ENCODE results near the gene CUL5. TPM values are rescaled to one million over a fixed set of nuclear protein-coding genes. Genes with fewer than 3 reads are reported as not detected.

CUL5 gene
- total and polyA plus RNA-seq, 2 of the 4 experiments (the other 2 are of a cell fraction): 8.8 to 31.0 TPM

DNA sequence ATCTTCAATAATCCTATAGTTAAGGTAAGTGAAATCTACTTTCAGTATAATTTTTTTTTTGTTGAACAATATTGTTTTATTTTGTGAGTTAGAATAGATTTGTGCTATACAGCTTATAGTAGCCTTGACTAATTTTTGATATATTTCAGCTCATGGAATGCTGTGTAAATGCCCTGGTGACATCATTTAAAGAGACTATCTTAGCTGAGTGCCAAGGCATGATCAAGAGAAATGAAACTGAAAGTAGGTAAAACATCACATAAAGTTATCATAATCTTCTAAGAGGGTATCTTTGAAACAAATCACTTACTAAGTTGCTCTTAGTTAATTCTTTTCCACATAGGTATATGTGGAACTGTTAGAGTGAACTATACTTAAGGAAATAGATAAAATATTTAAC, 61.2 kb downstream of the CUL5 start:
- peak overlapping the region; percentile 42 for H2BK5ac ChIP-seq (ENCODE audit: low read depth, low read length, poor library complexity, severe bottlenecking)
- no peak overlapping the region for H2AFZ ChIP-seq (replicated peaks; ENCODE audit: low read length, poor library complexity)
- in situ Hi-C loops (cut with MboI; ENCODE audit: low sequenced_read_pairs) (no loop called here), dilution Hi-C loops (cut with HindIII; ENCODE audit: low sequenced_read_pairs, unreplicated experiment) (no loop called here), intact Hi-C loops (cut with micrococcal nuclease) (no loop called here)
- H3K27ac ChIP-seq (ENCODE audit: insufficient read depth, low read length): no peak overlapping the region
- H3K14ac ChIP-seq (replicated peaks; ENCODE audit: low read depth, low read length): no peak overlapping the region
- H2BK120ac ChIP-seq (ENCODE audit: low read depth, low read length): no peak overlapping the region
- no peak overlapping the region for H3K56ac ChIP-seq (ENCODE audit: extremely low read depth, insufficient read depth, low read length)
- no peak overlapping the region for H3K9ac ChIP-seq (ENCODE audit: low read depth, low read length)
- peak overlapping the region; percentile 53 for H3K4me2 ChIP-seq (ENCODE audit: low read depth, low read length)
- H3K9me3 ChIP-seq (ENCODE audit: control insufficient read depth, insufficient read depth, low read length): no peaks in the 10 kb centered on the region
- no peak overlapping the region for H3K18ac ChIP-seq (ENCODE audit: low read depth, low read length)
- no peak overlapping the region for H2AK5ac ChIP-seq (ENCODE audit: low read depth, low read length)
- ATAC-seq (ENCODE audit: low read depth) (peak; percentile 89), DNase-seq (peak; percentile 75)
- H4K5ac ChIP-seq (ENCODE audit: low read depth, low read length): no peak overlapping the region
- H2BK15ac ChIP-seq (ENCODE audit: low read depth, low read length): no peak overlapping the region
- 0 out of 2 replicates have a peak, but pooled peaks cover 3% of the 10 kb centered on the region for H3K9me1 ChIP-seq (ENCODE audit: insufficient read depth, low read length)
- no peak overlapping the region for H2AK9ac ChIP-seq (replicated peaks; ENCODE audit: low read depth, low read length, poor library complexity)
- no peaks in the 10 kb centered on the region for H3K27me3 ChIP-seq (ENCODE audit: control insufficient read depth, insufficient read depth, low read length)
- H3K79me1 ChIP-seq (ENCODE audit: low read depth in 1 of 2, low read length in 2 of 2): peaks cover 15 to 16% of the 10 kb centered on the region in 2 experiments
- ChIA-PET POLR2A (ENCODE audit: unreplicated experiment) (no interaction called here), CTCF (interaction anchor here (1.0 kb wide), 1 partner anchor 61 kb away, joined by 3 read pairs; the partner anchor contains the start of gene CUL5)
- no peak for TF ChIP-seq FOS (IDR thresholded peaks at IDR 0.05; ENCODE audit: low read depth, low read length)
- no peak for TF ChIP-seq USF2 (IDR thresholded peaks at IDR 0.05; ENCODE audit: low read depth, low read length)
- no peak for TF ChIP-seq CHD1 (IDR thresholded peaks at IDR 0.05; ENCODE audit: low read depth, low read length)
- TF ChIP-seq MAZ (IDR thresholded peaks at IDR 0.05; ENCODE audit: borderline replicate concordance, low read depth, low read length): no peak
- TF ChIP-seq POLR2A (IDR thresholded peaks at IDR 0.05; ENCODE audit: low read depth, low read length): no peak
- no peak for TF ChIP-seq MXI1 (IDR thresholded peaks at IDR 0.05; ENCODE audit: borderline replicate concordance, low read depth, low read length)
- TF ChIP-seq RAD21 (IDR thresholded peaks at IDR 0.05; ENCODE audit: low read length): no peak
- no peak for TF ChIP-seq BHLHE40 (IDR thresholded peaks at IDR 0.05; ENCODE audit: low read depth, low read length)
- TF ChIP-seq, protein P1, sequence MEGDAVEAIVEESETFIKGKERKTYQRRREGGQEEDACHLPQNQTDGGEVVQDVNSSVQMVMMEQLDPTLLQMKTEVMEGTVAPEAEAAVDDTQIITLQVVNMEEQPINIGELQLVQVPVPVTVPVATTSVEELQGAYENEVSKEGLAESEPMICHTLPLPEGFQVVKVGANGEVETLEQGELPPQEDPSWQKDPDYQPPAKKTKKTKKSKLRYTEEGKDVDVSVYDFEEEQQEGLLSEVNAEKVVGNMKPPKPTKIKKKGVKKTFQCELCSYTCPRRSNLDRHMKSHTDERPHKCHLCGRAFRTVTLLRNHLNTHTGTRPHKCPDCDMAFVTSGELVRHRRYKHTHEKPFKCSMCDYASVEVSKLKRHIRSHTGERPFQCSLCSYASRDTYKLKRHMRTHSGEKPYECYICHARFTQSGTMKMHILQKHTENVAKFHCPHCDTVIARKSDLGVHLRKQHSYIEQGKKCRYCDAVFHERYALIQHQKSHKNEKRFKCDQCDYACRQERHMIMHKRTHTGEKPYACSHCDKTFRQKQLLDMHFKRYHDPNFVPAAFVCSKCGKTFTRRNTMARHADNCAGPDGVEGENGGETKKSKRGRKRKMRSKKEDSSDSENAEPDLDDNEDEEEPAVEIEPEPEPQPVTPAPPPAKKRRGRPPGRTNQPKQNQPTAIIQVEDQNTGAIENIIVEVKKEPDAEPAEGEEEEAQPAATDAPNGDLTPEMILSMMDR (conservative IDR thresholded peaks at IDR 0.05; ENCODE audit: low read depth, low read length): no peak
- no peak for TF ChIP-seq NFE2L2 (IDR thresholded peaks at IDR 0.05; ENCODE audit: low read depth, low read length)
- no peak for TF ChIP-seq CEBPB (IDR thresholded peaks at IDR 0.05; ENCODE audit: low read depth, low read length)
- no peak for TF ChIP-seq SMC3 (IDR thresholded peaks at IDR 0.05; ENCODE audit: low read depth, low read length)
- no peak for TF ChIP-seq MAFK (IDR thresholded peaks at IDR 0.05; ENCODE audit: low read depth, low read length)
- TF ChIP-seq RFX5 (IDR thresholded peaks at IDR 0.05; ENCODE audit: low read depth, low read length): no peak
- TF ChIP-seq RCOR1 (IDR thresholded peaks at IDR 0.05; ENCODE audit: insufficient replicate concordance, low read length): no peak
- no peak overlapping the region for H4K8ac ChIP-seq (ENCODE audit: low read depth in 2 of 2, low read length in 2 of 2)
- H3K4me3 ChIP-seq (ENCODE audit: insufficient read depth, low read depth, low read length): no peak overlapping the region
- H3K36me3 ChIP-seq (ENCODE audit: control insufficient read depth, insufficient read depth, low read length): peaks cover 15% of the 10 kb centered on the region
- H2BK20ac ChIP-seq (ENCODE audit: low read depth, low read length): no peak overlapping the region
- no peak overlapping the region for H3K4ac ChIP-seq (ENCODE audit: low read depth, low read length)
- no peak overlapping the region for H4K91ac ChIP-seq (ENCODE audit: insufficient read depth, low read depth, low read length)
- no peak overlapping the region for H3K23ac ChIP-seq (ENCODE audit: low read depth, low read length)
- no TSS peak for BruUV-seq (replicated peaks)
- no peaks in the 10 kb centered on the region for H3K4me1 ChIP-seq (ENCODE audit: control insufficient read depth, insufficient read depth, low read length)
- H4K20me1 ChIP-seq (ENCODE audit: insufficient read depth, low read length): 0 out of 2 replicates have a peak, but pooled peaks cover 6% of the 10 kb centered on the region
